Activated CD4-positive, alpha-beta T cell treated with anti-CD3 and anti-CD28 coated beads, Interleukin-2, amount 50 U/mL, for 1 hour (primary cell): Measurements from ENCODE around the gene SMPD3.
A peak's percentile ranks its signal among the peaks of the same experiment; 100 is the strongest.
"Not testable (repeated sequence)": the region's sequence is repeated elsewhere in the genome, so short reads cannot be mapped to it uniquely, and the experiment has no call there.

Source experiments
- DNase-seq: peaks from one replicate; pipeline ENCODE4 v3.0.0-alpha.2; 2020

Gene SMPD3

GRCh38 chr16:68448360-68448970, at the start of gene SMPD3:
TSS of gene SMPD3 (minus strand) at chr16:68448508. CDS start at chr16:68372181, 76,327 bp downstream.
- DNase-seq, result peak; percentile 98

GRCh38 chr16:68496689-68497088, 48.4 kb upstream of the SMPD3 start:
- no peak for DNase-seq

GRCh38 chr16:68494261-68494660, 46.0 kb upstream of the SMPD3 start:
- DNase-seq, result not testable (repeated sequence)

- no peak for DNase-seq
Observed at GRCh38 chr16:68493412-68494070, 45.2 kb upstream of the SMPD3 start.

GRCh38 chr16:68492543-68493411, 44.5 kb upstream of the SMPD3 start:
- DNase-seq, result no peak

GRCh38 chr16:68492151-68492542, 43.8 kb upstream of the SMPD3 start:
- DNase-seq, result no peak

GRCh38 chr16:68491576-68491950, 43.3 kb upstream of the SMPD3 start:
- DNase-seq, result no peak

GRCh38 chr16:68490829-68491575, 42.7 kb upstream of the SMPD3 start:
- no peak for DNase-seq

- DNase-seq, result no peak
Observed at GRCh38 chr16:68490358-68490757, 42.0 kb upstream of the SMPD3 start.

GRCh38 chr16:68488554-68488953, 40.2 kb upstream of the SMPD3 start:
- no peak for DNase-seq

GRCh38 chr16:68487669-68488068, 39.4 kb upstream of the SMPD3 start:
- DNase-seq, result no peak

- DNase-seq, result no peak
Observed at GRCh38 chr16:68487203-68487514, 38.9 kb upstream of the SMPD3 start.

GRCh38 chr16:68486502-68487202, 38.3 kb upstream of the SMPD3 start:
- no peak for DNase-seq

- no peak for DNase-seq
Observed at GRCh38 chr16:68481636-68482035, 33.3 kb upstream of the SMPD3 start.

GRCh38 chr16:68480084-68480995, 32.0 kb upstream of the SMPD3 start:
- no peak for DNase-seq

GRCh38 chr16:68479271-68479670, 31.0 kb upstream of the SMPD3 start:
- DNase-seq, result no peak

- no peak for DNase-seq
Observed at GRCh38 chr16:68478526-68479250, 30.4 kb upstream of the SMPD3 start.

GRCh38 chr16:68475071-68475470, 26.8 kb upstream of the SMPD3 start:
- DNase-seq, result no peak

- DNase-seq, result no peak
Observed at GRCh38 chr16:68473358-68474070, 25.2 kb upstream of the SMPD3 start.

- no peak for DNase-seq
Observed at GRCh38 chr16:68472581-68472980, 24.3 kb upstream of the SMPD3 start.
